Sigmoid colon (tissue), 4 donors: ENCODE measurements around the gene LCE3D.

ENCODE experiments used
- CTCF ChIP-seq, 4 experiments: fragments of 450-650 bp in 3 of 4; fragments of 200-600 bp in 1 of 4; IDR thresholded peaks; one replicate each; pipeline ENCODE4 v1.5.1; 2016 to 2019; ENCODE audit warnings: antibody characterized with exemption in 4 of 4, mild to moderate bottlenecking in 3 of 4, moderate library complexity in 2 of 4
- EP300 ChIP-seq, 4 donors: sonication (generic); formaldehyde crosslinking; IDR thresholded peaks; one replicate each; pipeline ENCODE4 v1.6.1; 2017; ENCODE audit warnings: antibody characterized with exemption in 4 of 4
- POLR2A ChIP-seq, 2 donors: fragments of 450-650 bp; IDR thresholded peaks; one replicate each; pipeline ENCODE4 v1.6.1; 2016; ENCODE audit warnings: antibody characterized with exemption in 2 of 2, mild to moderate bottlenecking in 2 of 2, moderate library complexity in 2 of 2
- POLR2AphosphoS5 ChIP-seq, 4 donors: sonication (generic); formaldehyde crosslinking; IDR thresholded peaks; one replicate each; pipeline ENCODE4 v1.6.1; 2017; ENCODE audit warnings: antibody characterized with exemption in 4 of 4

- no peak for TF ChIP-seq CTCF (IDR thresholded peaks at IDR 0.05)
- TF ChIP-seq POLR2A (IDR thresholded peaks at IDR 0.05), result no peak
- TF ChIP-seq EP300 (IDR thresholded peaks at IDR 0.05), result no peak
- TF ChIP-seq POLR2AphosphoS5 (IDR thresholded peaks at IDR 0.05), result no peak
Measured at GRCh38 chr1:152535774-152536173, 44.5 kb downstream of the LCE3D start.
